ENCODE data around the gene ZSCAN23. TPM values are rescaled to one million over a fixed set of nuclear protein-coding genes. Genes with fewer than 3 reads are reported as not detected.

ZSCAN23 gene
- total and polyA plus RNA-seq, 2 of the 8 experiments (the other 6 are each of a cell fraction or from before 2014, with no cell fraction given), result 0.74 to 5.3 TPM

DNA sequence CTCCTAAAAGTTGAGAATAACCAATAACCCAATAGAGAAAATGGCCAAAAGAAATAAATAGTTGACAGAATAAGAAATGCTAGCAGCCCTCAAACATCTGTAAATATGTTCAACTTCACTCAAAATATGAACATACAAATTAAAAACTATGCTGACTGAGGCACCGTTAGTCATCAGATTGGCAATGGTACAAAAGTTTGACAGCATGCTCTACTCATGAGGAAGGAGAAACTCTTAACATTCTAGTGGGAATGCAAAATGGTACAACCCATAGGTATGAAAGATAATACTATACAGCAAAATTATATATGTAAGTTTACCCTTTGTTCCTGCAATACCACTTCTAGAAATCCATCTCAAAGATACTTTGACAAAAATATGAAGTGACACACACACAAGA, 42.1 kb downstream of the ZSCAN23 start (continued):
- TF ChIP-seq, protein P1, sequence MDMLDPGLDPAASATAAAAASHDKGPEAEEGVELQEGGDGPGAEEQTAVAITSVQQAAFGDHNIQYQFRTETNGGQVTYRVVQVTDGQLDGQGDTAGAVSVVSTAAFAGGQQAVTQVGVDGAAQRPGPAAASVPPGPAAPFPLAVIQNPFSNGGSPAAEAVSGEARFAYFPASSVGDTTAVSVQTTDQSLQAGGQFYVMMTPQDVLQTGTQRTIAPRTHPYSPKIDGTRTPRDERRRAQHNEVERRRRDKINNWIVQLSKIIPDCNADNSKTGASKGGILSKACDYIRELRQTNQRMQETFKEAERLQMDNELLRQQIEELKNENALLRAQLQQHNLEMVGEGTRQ (IDR thresholded peaks at IDR 0.05; ENCODE audit: low read length), result no peak
- TF ChIP-seq KDM4A (IDR thresholded peaks at IDR 0.05; ENCODE audit: low read depth, low read length, severe bottlenecking) (no peak), CBX5 (IDR thresholded peaks at IDR 0.05; ENCODE audit: low read depth, low read length) (no peak)
- TF ChIP-seq, protein P2, sequence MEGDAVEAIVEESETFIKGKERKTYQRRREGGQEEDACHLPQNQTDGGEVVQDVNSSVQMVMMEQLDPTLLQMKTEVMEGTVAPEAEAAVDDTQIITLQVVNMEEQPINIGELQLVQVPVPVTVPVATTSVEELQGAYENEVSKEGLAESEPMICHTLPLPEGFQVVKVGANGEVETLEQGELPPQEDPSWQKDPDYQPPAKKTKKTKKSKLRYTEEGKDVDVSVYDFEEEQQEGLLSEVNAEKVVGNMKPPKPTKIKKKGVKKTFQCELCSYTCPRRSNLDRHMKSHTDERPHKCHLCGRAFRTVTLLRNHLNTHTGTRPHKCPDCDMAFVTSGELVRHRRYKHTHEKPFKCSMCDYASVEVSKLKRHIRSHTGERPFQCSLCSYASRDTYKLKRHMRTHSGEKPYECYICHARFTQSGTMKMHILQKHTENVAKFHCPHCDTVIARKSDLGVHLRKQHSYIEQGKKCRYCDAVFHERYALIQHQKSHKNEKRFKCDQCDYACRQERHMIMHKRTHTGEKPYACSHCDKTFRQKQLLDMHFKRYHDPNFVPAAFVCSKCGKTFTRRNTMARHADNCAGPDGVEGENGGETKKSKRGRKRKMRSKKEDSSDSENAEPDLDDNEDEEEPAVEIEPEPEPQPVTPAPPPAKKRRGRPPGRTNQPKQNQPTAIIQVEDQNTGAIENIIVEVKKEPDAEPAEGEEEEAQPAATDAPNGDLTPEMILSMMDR (IDR thresholded peaks at IDR 0.05; ENCODE audit: control extremely low read depth in 1 of 3, insufficient read depth in 1 of 3, low read depth in 1 of 3, low read length in 3 of 3), result no peak

Measured in H1 (cell line).